DOHH2 (cell line): ENCODE results near the gene KIAA1671.
A peak's percentile ranks its signal among the peaks of the same experiment; 100 is the strongest.

Experiments used
- EZH2phosphoT487 ChIP-seq: fragments of 200-600 bp; sonication (generic); IDR thresholded peaks from 2 replicates; pipeline ENCODE4 v1.6.1; 2017; ENCODE audit warnings: borderline replicate concordance, mild to moderate bottlenecking, antibody characterized with exemption, low read length, moderate library complexity, mixed read lengths
- TF ChIP-seq, protein P1 (sequence below): fragments of 200-600 bp; sonication (generic); IDR thresholded peaks from one replicate; pipeline ENCODE4 v1.5.1; 2014; ENCODE audit warnings: antibody characterized with exemption, mild to moderate bottlenecking, low read depth, low read length; ENCODE audit not compliant: poor library complexity, severe bottlenecking

DNA sequence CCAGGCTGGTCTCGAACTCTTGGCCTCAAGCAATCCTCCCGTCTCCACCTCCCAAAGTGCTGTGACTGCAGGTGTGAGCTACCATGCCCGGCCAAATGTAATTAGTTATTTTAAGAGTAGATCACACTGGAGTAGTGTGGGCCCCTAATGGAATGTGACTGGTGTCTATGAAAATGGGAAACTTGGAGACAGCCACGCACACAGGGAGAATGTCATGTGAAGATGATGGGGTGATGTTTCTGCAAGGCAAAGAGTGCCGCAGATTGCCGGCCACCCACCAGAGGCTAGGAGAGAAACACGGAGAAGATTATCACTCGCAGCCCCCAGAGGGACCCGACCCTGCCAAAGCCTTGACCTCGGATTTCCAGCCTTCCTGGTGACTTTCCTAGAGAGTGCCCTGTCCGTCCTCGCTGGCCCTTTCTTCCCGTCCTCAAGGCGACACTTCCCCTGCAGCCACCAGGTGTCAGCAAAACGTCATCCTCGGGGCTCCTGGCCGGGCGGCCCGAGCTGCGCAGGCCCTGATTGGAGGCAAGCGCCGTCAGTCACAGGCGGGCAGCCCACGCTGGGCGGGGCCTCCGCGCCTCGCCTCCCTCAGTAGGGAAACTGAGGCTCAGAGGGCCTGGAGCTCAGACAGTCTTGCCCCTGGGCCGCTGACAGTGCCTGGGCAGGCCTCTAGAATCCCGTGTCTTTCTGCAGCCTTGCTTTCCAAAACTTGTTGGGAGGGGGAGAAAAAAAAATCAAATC lies 283.2 kb downstream of the KIAA1671 start:
- TF ChIP-seq, protein P1, sequence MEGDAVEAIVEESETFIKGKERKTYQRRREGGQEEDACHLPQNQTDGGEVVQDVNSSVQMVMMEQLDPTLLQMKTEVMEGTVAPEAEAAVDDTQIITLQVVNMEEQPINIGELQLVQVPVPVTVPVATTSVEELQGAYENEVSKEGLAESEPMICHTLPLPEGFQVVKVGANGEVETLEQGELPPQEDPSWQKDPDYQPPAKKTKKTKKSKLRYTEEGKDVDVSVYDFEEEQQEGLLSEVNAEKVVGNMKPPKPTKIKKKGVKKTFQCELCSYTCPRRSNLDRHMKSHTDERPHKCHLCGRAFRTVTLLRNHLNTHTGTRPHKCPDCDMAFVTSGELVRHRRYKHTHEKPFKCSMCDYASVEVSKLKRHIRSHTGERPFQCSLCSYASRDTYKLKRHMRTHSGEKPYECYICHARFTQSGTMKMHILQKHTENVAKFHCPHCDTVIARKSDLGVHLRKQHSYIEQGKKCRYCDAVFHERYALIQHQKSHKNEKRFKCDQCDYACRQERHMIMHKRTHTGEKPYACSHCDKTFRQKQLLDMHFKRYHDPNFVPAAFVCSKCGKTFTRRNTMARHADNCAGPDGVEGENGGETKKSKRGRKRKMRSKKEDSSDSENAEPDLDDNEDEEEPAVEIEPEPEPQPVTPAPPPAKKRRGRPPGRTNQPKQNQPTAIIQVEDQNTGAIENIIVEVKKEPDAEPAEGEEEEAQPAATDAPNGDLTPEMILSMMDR = peak; percentile 81
- no peak for TF ChIP-seq EZH2phosphoT487
